Astrocyte (in vitro differentiated cells and primary cell): ENCODE data around the gene GSG1L. TPM values are rescaled to one million over a fixed set of nuclear protein-coding genes. Genes with fewer than 3 reads are reported as not detected.

ENCODE experiments used
- DNase-seq: peaks from one replicate; pipeline ENCODE4 v3.0.0-alpha.2; 2010; ENCODE audit warnings: low read depth
- FAIRE-seq: peaks from 2 replicates; lab custom pipeline; 2011; peaks lifted over from hg19 to GRCh38; lab: Jason Lieb, UNC
- H2AFZ ChIP-seq: 2 replicates; pipeline ENCODE4 v1.6.0; 2012; ENCODE audit warnings: low read depth, low read length, inconsistent platforms
- H3K27ac ChIP-seq: 2 replicates; pipeline ENCODE4 v1.5.1; 2011; ENCODE audit warnings: low read depth, low read length, inconsistent platforms
- H3K27me3 ChIP-seq: 2 replicates; pipeline ENCODE4 v1.6.0; 2011; ENCODE audit warnings: low read length, inconsistent platforms; ENCODE audit not compliant: insufficient read depth
- H3K36me3 ChIP-seq: 2 replicates; pipeline ENCODE4 v1.5.1; 2011; ENCODE audit warnings: low read length, inconsistent platforms; ENCODE audit not compliant: insufficient read depth
- H3K4me1 ChIP-seq: 2 replicates; pipeline ENCODE4 v1.5.1; 2011; ENCODE audit warnings: low read length, inconsistent platforms; ENCODE audit not compliant: insufficient read depth
- H3K4me2 ChIP-seq: 2 replicates; pipeline ENCODE4 v1.6.0; 2012; ENCODE audit warnings: low read length, inconsistent platforms
- H3K4me3 ChIP-seq: 2 replicates; pipeline ENCODE4 v1.5.1; 2011; ENCODE audit warnings: low read depth, mild to moderate bottlenecking, low read length, inconsistent platforms; ENCODE audit not compliant: insufficient read depth
- H3K79me2 ChIP-seq: 2 replicates; pipeline ENCODE4 v1.6.0; 2012; ENCODE audit warnings: mild to moderate bottlenecking, low read length, inconsistent platforms; ENCODE audit not compliant: insufficient read depth
- H3K9ac ChIP-seq: 2 replicates; pipeline ENCODE4 v1.6.0; 2012; ENCODE audit warnings: mild to moderate bottlenecking, low read length, inconsistent platforms
- H3K9me3 ChIP-seq: 2 replicates; pipeline ENCODE4 v1.5.1; 2012; ENCODE audit warnings: low read depth, mild to moderate bottlenecking, low read length, inconsistent platforms; ENCODE audit not compliant: insufficient read depth
- H4K20me1 ChIP-seq: 2 replicates; pipeline ENCODE4 v1.6.0; 2012; ENCODE audit warnings: low read length, inconsistent platforms; ENCODE audit not compliant: insufficient read depth
- H3K27ac Mint-ChIP-seq: one replicate; pipeline ENCODE4 v1.8.0; 2021; ENCODE audit warnings: mild to moderate bottlenecking, mixed read lengths; ENCODE audit not compliant: unreplicated experiment
- H3K27me3 Mint-ChIP-seq: one replicate; pipeline ENCODE4 v1.8.0; 2021; ENCODE audit warnings: low read depth, mixed read lengths; ENCODE audit not compliant: unreplicated experiment
- H3K36me3 Mint-ChIP-seq: one replicate; pipeline ENCODE4 v1.8.0; 2021; ENCODE audit warnings: low read depth, mixed read lengths; ENCODE audit not compliant: unreplicated experiment
- H3K4me1 Mint-ChIP-seq: one replicate; pipeline ENCODE4 v1.8.0; 2021; ENCODE audit warnings: low read depth, mixed read lengths; ENCODE audit not compliant: unreplicated experiment
- H3K4me3 Mint-ChIP-seq: one replicate; pipeline ENCODE4 v1.8.0; 2021; ENCODE audit warnings: mild to moderate bottlenecking, moderate library complexity, mixed read lengths; ENCODE audit not compliant: unreplicated experiment
- H3K9me3 Mint-ChIP-seq: one replicate; pipeline ENCODE4 v1.8.0; 2021; ENCODE audit warnings: mild to moderate bottlenecking, mixed read lengths; ENCODE audit not compliant: unreplicated experiment
- EZH2 ChIP-seq: IDR thresholded peaks from 2 replicates; pipeline ENCODE4 v1.6.1; 2012; ENCODE audit warnings: mild to moderate bottlenecking, low read length, inconsistent platforms; ENCODE audit not compliant: insufficient read depth
- total RNA-seq: library from RNA; stranded (reverse); gene quantifications from 2 replicates; pipeline ENCODE4 v1.2.1, GENCODE V29; 2021
- TF ChIP-seq, protein P1 (sequence below): IDR thresholded peaks from 2 replicates; pipeline ENCODE4 v1.5.1; 2011; ENCODE audit warnings: low read depth, mild to moderate bottlenecking, inconsistent platforms, low read length, moderate library complexity; ENCODE audit not compliant: insufficient read depth

Gene GSG1L
- total RNA-seq, 1 donor from 2014 or later = not detected

- no peak overlapping the region for H3K9ac ChIP-seq
- no peaks in the 10 kb centered on the region for H4K20me1 ChIP-seq
- FAIRE-seq (no peak), DNase-seq (no peak)
- H3K9me3 ChIP-seq = no peaks in the 10 kb centered on the region
- TF ChIP-seq, protein P1, sequence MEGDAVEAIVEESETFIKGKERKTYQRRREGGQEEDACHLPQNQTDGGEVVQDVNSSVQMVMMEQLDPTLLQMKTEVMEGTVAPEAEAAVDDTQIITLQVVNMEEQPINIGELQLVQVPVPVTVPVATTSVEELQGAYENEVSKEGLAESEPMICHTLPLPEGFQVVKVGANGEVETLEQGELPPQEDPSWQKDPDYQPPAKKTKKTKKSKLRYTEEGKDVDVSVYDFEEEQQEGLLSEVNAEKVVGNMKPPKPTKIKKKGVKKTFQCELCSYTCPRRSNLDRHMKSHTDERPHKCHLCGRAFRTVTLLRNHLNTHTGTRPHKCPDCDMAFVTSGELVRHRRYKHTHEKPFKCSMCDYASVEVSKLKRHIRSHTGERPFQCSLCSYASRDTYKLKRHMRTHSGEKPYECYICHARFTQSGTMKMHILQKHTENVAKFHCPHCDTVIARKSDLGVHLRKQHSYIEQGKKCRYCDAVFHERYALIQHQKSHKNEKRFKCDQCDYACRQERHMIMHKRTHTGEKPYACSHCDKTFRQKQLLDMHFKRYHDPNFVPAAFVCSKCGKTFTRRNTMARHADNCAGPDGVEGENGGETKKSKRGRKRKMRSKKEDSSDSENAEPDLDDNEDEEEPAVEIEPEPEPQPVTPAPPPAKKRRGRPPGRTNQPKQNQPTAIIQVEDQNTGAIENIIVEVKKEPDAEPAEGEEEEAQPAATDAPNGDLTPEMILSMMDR = no peak
- TF ChIP-seq EZH2 = no peak
- no peaks in the 10 kb centered on the region for H3K4me1 Mint-ChIP-seq
- peaks cover 1% of the 10 kb centered on the region for H3K9me3 Mint-ChIP-seq
- H3K27me3 Mint-ChIP-seq = peaks cover 45% of the 10 kb centered on the region
- H3K4me1 ChIP-seq = no peaks in the 10 kb centered on the region
- no peak overlapping the region for H3K27ac Mint-ChIP-seq
- no peaks in the 10 kb centered on the region for H3K36me3 ChIP-seq
- no peak overlapping the region for H3K4me3 ChIP-seq
- no peaks in the 10 kb centered on the region for H3K79me2 ChIP-seq
- peaks cover 6% of the 10 kb centered on the region for H3K27me3 ChIP-seq
- no peak overlapping the region for H3K4me3 Mint-ChIP-seq
- no peak overlapping the region for H3K4me2 ChIP-seq
- no peaks in the 10 kb centered on the region for H3K36me3 Mint-ChIP-seq
- H2AFZ ChIP-seq = no peak overlapping the region
- no peak overlapping the region for H3K27ac ChIP-seq
Observed at GRCh38 chr16:27967169-27967568, 96.3 kb downstream of the GSG1L start.

GRCh38 chr16:27966756-27967155 lies 96.8 kb downstream of the GSG1L start:
- H3K9me3 ChIP-seq = no peaks in the 10 kb centered on the region
- no peaks in the 10 kb centered on the region for H3K4me1 Mint-ChIP-seq
- no peak overlapping the region for H3K4me3 ChIP-seq
- peaks cover 1% of the 10 kb centered on the region for H3K9me3 Mint-ChIP-seq
- no peaks in the 10 kb centered on the region for H3K36me3 Mint-ChIP-seq
- H2AFZ ChIP-seq = no peak overlapping the region
- no peaks in the 10 kb centered on the region for H3K4me1 ChIP-seq
- FAIRE-seq (no peak), DNase-seq (no peak)
- TF ChIP-seq, protein P1 = no peak
- TF ChIP-seq EZH2 = no peak
- peaks cover 2% of the 10 kb centered on the region for H3K27me3 ChIP-seq
- H3K27me3 Mint-ChIP-seq = peaks cover 41% of the 10 kb centered on the region
- H3K27ac ChIP-seq = no peak overlapping the region
- no peaks in the 10 kb centered on the region for H3K79me2 ChIP-seq
- H3K27ac Mint-ChIP-seq = no peak overlapping the region
- H3K4me2 ChIP-seq = no peak overlapping the region
- no peak overlapping the region for H3K4me3 Mint-ChIP-seq
- H3K36me3 ChIP-seq = no peaks in the 10 kb centered on the region
- H3K9ac ChIP-seq = no peak overlapping the region
- H4K20me1 ChIP-seq = no peaks in the 10 kb centered on the region

DNA sequence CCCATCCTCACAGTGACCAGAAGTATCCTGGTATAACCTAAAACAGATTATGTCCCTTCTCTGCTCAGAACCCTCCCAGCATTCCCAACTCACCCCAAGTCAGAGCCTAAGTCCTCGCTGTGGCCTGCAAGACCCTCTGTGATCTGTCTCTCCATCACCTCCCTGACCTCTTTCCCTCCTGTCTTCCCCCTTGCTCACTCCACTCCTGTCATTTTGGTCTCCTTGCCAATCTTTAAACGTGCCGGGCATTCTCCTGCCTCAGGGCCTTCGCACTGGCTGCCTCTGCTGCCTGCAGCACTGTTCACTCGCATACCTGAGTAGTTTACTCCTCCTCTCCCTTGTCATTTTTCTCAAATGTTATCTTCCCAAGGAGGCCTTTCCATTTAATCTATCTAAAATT lies 97.7 kb downstream of the GSG1L start:
- Mint-ChIP-seq H3K36me3 (no peaks in the 10 kb centered on the region), H3K4me1 (no peaks in the 10 kb centered on the region), H3K27ac (no peak overlapping the region), H3K9me3 (peaks cover 1% of the 10 kb centered on the region), H3K4me3 (no peak overlapping the region), H3K27me3 (peaks cover 45% of the 10 kb centered on the region)
- Histone ChIP-seq H3K4me1 (no peaks in the 10 kb centered on the region), H3K27me3 (peaks cover 2% of the 10 kb centered on the region), H3K9me3 (no peaks in the 10 kb centered on the region), H3K4me2 (no peak overlapping the region), H3K36me3 (no peaks in the 10 kb centered on the region), H3K9ac (no peak overlapping the region), H2AFZ (no peak overlapping the region), H3K27ac (no peak overlapping the region), H4K20me1 (no peaks in the 10 kb centered on the region), H3K4me3 (no peak overlapping the region), H3K79me2 (no peaks in the 10 kb centered on the region)
- DNase-seq (no peak), FAIRE-seq (no peak)
- TF ChIP-seq, protein P1 = no peak
- TF ChIP-seq EZH2 = no peak
